HEK293T (cell line): ENCODE measurements around the gene PYCR2.

ENCODE experiments used
- CTCF ChIA-PET: fragments of 350-600 bp; formaldehyde crosslinking; extraction: SDS; loops from one replicate; lab custom pipeline; 2021; ENCODE audit warnings: antibody characterized with exemption, inconsistent platforms; lab: Yijun Ruan, JAX
- POLR2A ChIA-PET: fragments of 350-600 bp; formaldehyde crosslinking; extraction: SDS; loops from one replicate; lab custom pipeline; 2020; ENCODE audit warnings: antibody characterized with exemption, inconsistent platforms; lab: Yijun Ruan, JAX
- DNase-seq: peaks from one replicate; pipeline ENCODE4 v3.0.0; 2012; ENCODE audit warnings: mixed read lengths; ENCODE audit errors: extremely low spot score
- ARNT ChIP-seq: fragments of 450-650 bp; IDR thresholded peaks from 2 replicates; pipeline ENCODE4 v1.6.1; 2017; ENCODE audit warnings: mild to moderate bottlenecking
- BHLHE40 ChIP-seq: fragments of 450-650 bp; IDR thresholded peaks from 2 replicates; pipeline ENCODE4 v1.6.1; 2016; ENCODE audit warnings: mild to moderate bottlenecking, moderate library complexity, borderline replicate concordance
- CTBP1 ChIP-seq: fragments of 450-650 bp; IDR thresholded peaks from 2 replicates; pipeline ENCODE4 v1.6.1; 2016; ENCODE audit warnings: borderline replicate concordance
- ELF4 ChIP-seq: fragments of 450-650 bp; IDR thresholded peaks from 2 replicates; pipeline ENCODE4 v1.6.1; 2017; ENCODE audit warnings: antibody characterized with exemption
- FOXA1 ChIP-seq: fragments of 450-650 bp; IDR thresholded peaks from 2 replicates; pipeline ENCODE4 v1.6.1; 2016; ENCODE audit warnings: mild to moderate bottlenecking
- FOXK2 ChIP-seq: fragments of 450-650 bp; IDR thresholded peaks from 2 replicates; pipeline ENCODE4 v1.6.1; 2016; ENCODE audit warnings: mild to moderate bottlenecking
- FOXM1 ChIP-seq: fragments of 450-650 bp; IDR thresholded peaks from 2 replicates; pipeline ENCODE4 v1.6.1; 2017; ENCODE audit warnings: mild to moderate bottlenecking, borderline replicate concordance
- HDGF ChIP-seq: fragments of 450-650 bp; IDR thresholded peaks from 2 replicates; pipeline ENCODE4 v1.6.1; 2017; ENCODE audit warnings: antibody characterized with exemption, borderline replicate concordance
- L3MBTL2 ChIP-seq: fragments of 450-650 bp; conservative IDR thresholded peaks from 2 replicates; pipeline ENCODE4 v1.6.1; 2016; ENCODE audit warnings: mild to moderate bottlenecking
- LEF1 ChIP-seq: fragments of 450-650 bp; IDR thresholded peaks from 2 replicates; pipeline ENCODE4 v1.6.1; 2017; ENCODE audit warnings: mild to moderate bottlenecking, borderline replicate concordance
- NFRKB ChIP-seq: fragments of 450-650 bp; IDR thresholded peaks from 2 replicates; pipeline ENCODE4 v1.6.1; 2016; ENCODE audit warnings: mild to moderate bottlenecking, moderate library complexity
- PKNOX1 ChIP-seq: fragments of 450-650 bp; IDR thresholded peaks from 2 replicates; pipeline ENCODE4 v1.6.1; 2016
- SP1 ChIP-seq: fragments of 450-650 bp; IDR thresholded peaks from 2 replicates; pipeline ENCODE4 v1.6.1; 2017
- SUZ12 ChIP-seq: fragments of 450-650 bp; IDR thresholded peaks from 2 replicates; pipeline ENCODE4 v1.6.1; 2016; ENCODE audit warnings: mild to moderate bottlenecking
- TARDBP ChIP-seq: fragments of 450-650 bp; IDR thresholded peaks from 2 replicates; pipeline ENCODE4 v1.6.1; 2016
- ZNF384 ChIP-seq: fragments of 450-650 bp; IDR thresholded peaks from 2 replicates; pipeline ENCODE4 v1.6.1; 2016

PYCR2 gene

GRCh38 chr1:225945564-225945963 is 21.5 kb upstream of the PYCR2 start:
- TF ChIP-seq TARDBP (no peak), ZNF384 (no peak), FOXK2 (no peak), PKNOX1 (no peak), FOXA1 (no peak), BHLHE40 (no peak), ELF4 (no peak), FOXM1 (no peak), NFRKB (no peak), ARNT (no peak), LEF1 (no peak), HDGF (no peak), CTBP1 (no peak), L3MBTL2 (no peak), SP1 (no peak), SUZ12 (no peak)
- POLR2A ChIA-PET, result interaction anchor here (0.8 to 2.6 kb wide), 4 partner anchors 22 to 117 kb away, joined by 3 to 9 read pairs (median 6); partner anchors contain the start of genes H3-3A, PYCR2 and TMEM63A
- CTCF ChIA-PET, result interaction anchor here (1.6 to 2.2 kb wide), 2 partner anchors 17 to 42 kb away, joined by 7 read pairs; no protein-coding TSS in a partner anchor
- no peak for DNase-seq

- ChIA-PET CTCF (interaction anchor here (1.6 to 2.2 kb wide), 2 partner anchors 18 to 43 kb away, joined by 7 read pairs; no protein-coding TSS in a partner anchor), POLR2A (interaction anchor here (1.1 to 2.6 kb wide), 3 partner anchors 22 to 117 kb away, joined by 5 to 9 read pairs (median 8); partner anchors contain the start of genes H3-3A, PYCR2 and TMEM63A)
- no peak for TF ChIP-seq ZNF384
- no peak for TF ChIP-seq SUZ12
- no peak for TF ChIP-seq PKNOX1
- no peak for TF ChIP-seq ELF4
- no peak for TF ChIP-seq LEF1
- no peak for TF ChIP-seq L3MBTL2
- DNase-seq, result no peak
Measured at GRCh38 chr1:225944951-225945350, 20.9 kb upstream of the PYCR2 start.

- DNase-seq, result no peak
- TF ChIP-seq L3MBTL2 (no peak), BHLHE40 (no peak), FOXM1 (no peak), CTBP1 (no peak)
- CTCF ChIA-PET, result interaction anchor here (0.6 to 2.2 kb wide), 2 partner anchors 10 to 18 kb away, joined by 3 to 7 read pairs; no protein-coding TSS in a partner anchor
- POLR2A ChIA-PET, result interaction anchor here (2.2 to 2.6 kb wide), 2 partner anchors 21 to 62 kb away, joined by 8 to 9 read pairs; partner anchors contain the start of genes PYCR2 and TMEM63A
Measured at GRCh38 chr1:225944387-225944786, 20.3 kb upstream of the PYCR2 start.

GRCh38 chr1:225943582-225943981 is 19.5 kb upstream of the PYCR2 start:
- DNase-seq, result no peak
- POLR2A ChIA-PET, result no interaction called here
- no peak for TF ChIP-seq CTBP1
- CTCF ChIA-PET, result interaction anchor here (0.6 kb wide), 1 partner anchor 9 kb away, joined by 3 read pairs; no protein-coding TSS in a partner anchor

GRCh38 chr1:225942574-225942973 is 18.5 kb upstream of the PYCR2 start:
- TF ChIP-seq ARNT (no peak), ZNF384 (no peak), TARDBP (no peak), PKNOX1 (no peak), SP1 (no peak), BHLHE40 (no peak), FOXK2 (no peak), NFRKB (no peak), SUZ12 (no peak), LEF1 (no peak), FOXA1 (no peak), CTBP1 (no peak), HDGF (no peak), L3MBTL2 (no peak), ELF4 (no peak), FOXM1 (no peak)
- ChIA-PET CTCF (no interaction called here), POLR2A (interaction anchor here (7.2 kb wide), 1 partner anchor 19 kb away, joined by 38 read pairs; the partner anchor contains the start of gene PYCR2)
- DNase-seq, result no peak

GRCh38 chr1:225941942-225942222 is 17.8 kb upstream of the PYCR2 start:
- CTCF ChIA-PET, result no interaction called here
- no peak for TF ChIP-seq ARNT
- TF ChIP-seq L3MBTL2, result no peak
- no peak for TF ChIP-seq PKNOX1
- no peak for TF ChIP-seq FOXM1
- POLR2A ChIA-PET, result interaction anchor here (1.4 to 7.2 kb wide), 3 partner anchors 18 to 164 kb away, joined by 5 to 38 read pairs (median 10); partner anchors contain the start of genes PYCR2, SRP9 and TMEM63A
- DNase-seq, result no peak
